HG03060 (cell line): ENCODE results near the gene AIRE.
"Not testable (repeated sequence)": the region's sequence is repeated elsewhere in the genome, so short reads cannot be mapped to it uniquely, and the experiment has no call there.

ENCODE experiments used
- ATAC-seq: cut with Tn5 transposase; IDR thresholded peaks from one replicate; pipeline ENCODE4 v1.9.1; 2021; ENCODE audit warnings: low read depth, moderate number of reproducible peaks; ENCODE audit not compliant: unreplicated experiment

Gene AIRE

DNA sequence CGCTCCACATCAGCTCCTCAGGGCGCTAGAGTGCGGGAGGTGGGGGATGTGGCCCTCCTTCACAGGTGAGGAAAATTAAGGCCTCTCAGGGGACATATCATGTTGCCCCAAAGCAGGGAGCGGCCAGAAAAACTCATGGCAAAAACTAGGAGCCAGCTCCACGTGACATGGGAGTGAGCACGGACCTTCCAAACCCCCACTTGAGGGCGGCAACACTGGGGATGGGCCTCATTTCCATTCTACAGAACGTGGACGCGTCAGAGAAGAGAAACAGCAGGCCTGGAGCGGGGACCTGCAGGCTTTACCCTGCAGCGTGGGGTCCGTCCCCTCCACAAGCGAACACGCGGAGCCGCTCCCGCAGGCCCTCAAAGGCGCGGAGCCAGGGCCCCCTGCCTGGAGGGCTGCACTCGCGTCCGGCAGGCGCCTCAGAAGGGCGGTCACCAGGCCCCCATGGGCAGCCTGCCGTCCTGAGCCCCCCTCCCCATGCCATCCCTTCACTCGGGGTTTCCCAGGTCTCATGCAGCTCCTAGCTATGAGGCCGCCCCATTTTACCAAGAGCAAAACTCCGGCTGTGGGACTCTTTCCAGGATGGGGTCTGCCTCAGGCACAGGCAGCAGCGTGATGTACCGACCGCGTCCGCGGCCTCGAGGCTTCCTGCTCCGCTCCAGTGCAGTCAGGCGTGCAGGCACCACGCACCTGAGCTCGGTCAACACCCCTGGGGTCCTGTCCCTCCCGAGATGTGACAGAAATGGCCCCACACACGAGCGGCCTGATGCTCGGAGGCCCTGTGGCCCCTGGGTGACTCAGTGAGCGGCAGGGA lies 48.0 kb downstream of the AIRE start:
- ATAC-seq, result no peak

DNA sequence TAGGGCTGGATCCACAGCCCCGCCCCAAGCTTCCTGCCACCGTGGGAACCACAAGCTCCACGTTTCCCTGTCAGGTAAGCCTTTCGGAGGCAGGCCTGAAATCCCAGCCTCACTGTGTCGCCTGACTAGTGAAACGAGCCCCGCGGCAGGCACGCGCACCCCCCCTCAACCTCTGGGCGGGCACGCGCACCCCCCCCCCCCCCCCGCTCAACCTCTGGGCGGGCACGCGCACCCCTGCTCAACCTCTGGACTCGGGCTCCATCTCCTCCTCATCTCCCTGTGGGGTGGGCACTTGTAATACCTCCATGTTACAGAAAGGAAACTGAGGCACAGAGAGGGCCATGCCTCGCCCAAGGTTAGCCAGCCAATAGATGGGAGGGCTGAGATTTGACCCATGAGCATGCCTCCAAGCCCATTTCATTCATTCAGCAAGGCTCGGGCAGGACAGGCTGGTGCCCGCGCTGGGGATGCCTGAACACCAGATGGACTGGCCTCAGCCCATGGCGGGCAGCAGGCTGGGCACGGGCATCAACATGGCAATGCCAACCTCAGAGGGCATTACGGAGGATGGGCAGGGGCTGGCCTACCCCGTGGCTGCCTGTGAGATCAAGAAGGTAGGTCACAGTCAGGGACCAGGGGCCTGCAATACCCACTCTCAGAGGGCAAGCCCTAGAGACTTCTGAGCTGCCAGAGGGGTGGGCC lies 48.8 kb downstream of the AIRE start:
- ATAC-seq, result no peak

DNA sequence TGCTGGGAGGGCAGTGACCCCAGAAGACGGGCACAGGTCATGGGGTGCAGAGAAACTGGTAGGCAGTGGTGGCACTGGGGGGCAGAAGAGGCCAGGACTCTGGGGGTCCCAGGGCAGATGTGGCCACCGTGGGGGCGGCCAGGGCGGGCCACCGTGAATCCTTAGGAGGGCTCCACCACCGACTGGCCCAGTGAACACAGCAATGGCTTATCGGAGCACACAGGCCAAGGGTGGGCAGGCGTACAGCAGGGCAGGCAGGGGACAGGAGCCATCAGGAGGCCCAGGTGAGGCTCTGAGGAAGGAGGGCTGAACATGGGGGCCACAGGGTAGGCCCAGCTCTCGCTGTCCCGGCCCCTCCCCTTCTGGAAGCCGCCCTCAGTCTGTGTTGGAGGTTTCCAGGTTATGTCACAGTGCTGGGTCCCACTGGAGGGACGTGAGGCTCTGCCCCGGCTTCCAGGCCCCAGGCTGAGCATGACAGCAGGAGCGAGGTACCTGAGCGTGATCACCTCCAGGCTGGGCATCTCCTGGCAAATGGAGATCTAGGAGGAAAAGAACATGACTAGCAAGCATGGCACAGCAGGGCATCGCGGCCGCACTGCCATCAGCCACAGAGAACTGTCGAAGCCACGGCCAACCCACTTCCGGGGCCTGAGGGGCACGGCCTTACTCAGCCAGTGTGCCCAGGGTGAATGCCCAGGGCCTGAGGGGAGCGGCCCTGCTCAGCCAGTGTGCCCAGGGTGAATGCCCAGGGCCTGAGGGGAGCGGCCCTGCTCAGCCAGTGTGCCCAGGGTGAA lies 49.8 kb downstream of the AIRE start:
- ATAC-seq, result no peak

DNA sequence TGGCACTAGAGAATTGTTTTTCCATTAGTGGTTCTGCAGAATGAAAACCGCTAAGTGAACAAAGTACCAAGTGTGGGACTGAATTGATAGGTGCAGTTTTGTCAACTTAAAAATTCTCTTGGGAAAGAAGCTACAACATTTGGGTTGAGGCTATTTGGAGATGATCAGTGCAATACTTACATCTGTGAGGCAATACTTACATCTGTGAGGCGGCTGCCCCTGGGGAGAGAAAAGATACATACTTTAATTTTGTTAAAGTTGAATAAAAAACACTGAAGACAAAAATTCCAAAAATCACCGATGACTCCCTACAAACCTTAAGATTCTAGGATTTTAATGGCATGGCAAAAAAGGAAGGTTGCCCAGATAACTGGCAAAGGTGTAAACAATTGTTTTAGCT lies 51.8 kb downstream of the AIRE start:
- no peak for ATAC-seq

DNA sequence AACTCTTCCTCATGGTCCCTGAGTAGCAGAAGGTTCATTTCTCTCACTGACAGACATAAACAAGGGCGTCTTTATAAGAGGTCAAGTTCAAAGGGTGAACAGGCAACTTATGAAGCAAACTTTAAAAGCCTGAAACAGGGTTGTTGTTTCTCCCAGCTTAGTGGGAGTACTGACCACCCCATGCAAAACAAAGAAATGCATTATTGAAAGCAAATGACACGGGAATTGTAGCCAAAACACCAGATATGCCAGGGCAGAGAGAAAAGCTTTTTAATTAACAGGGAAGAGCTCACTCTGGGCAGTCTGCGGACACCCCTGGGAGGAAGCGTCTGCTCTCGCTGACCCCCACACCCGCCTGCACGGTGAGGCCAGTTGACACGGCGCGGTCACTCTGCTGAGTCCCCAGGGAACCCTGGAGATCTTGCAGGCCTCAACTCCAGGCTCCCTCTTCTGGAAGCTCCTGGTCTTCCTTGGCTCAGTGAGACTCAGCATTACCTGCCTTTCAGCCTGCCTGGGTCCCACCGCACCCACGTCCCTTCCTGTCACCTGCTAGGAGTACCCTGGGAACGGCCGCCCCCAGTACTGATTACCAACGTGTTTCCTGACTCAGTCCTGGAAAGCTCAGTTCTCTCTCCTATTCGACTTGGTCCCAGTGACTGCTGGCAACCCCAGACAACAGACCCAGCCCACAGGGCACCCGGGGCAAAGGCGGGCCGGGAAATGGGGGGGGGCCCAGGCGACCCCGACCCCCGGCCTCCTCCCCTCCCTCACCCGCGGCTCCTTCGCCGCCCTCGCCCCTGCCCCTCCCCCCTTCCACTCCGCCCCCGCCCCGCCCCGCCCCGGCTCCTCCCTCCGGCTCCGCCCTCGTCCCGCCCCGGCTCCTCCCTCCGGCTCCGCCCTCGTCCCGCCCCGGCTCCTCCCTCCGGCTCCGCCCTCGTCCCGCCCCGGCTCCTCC lies 52.5 kb downstream of the AIRE start:
- no peak for ATAC-seq

DNA sequence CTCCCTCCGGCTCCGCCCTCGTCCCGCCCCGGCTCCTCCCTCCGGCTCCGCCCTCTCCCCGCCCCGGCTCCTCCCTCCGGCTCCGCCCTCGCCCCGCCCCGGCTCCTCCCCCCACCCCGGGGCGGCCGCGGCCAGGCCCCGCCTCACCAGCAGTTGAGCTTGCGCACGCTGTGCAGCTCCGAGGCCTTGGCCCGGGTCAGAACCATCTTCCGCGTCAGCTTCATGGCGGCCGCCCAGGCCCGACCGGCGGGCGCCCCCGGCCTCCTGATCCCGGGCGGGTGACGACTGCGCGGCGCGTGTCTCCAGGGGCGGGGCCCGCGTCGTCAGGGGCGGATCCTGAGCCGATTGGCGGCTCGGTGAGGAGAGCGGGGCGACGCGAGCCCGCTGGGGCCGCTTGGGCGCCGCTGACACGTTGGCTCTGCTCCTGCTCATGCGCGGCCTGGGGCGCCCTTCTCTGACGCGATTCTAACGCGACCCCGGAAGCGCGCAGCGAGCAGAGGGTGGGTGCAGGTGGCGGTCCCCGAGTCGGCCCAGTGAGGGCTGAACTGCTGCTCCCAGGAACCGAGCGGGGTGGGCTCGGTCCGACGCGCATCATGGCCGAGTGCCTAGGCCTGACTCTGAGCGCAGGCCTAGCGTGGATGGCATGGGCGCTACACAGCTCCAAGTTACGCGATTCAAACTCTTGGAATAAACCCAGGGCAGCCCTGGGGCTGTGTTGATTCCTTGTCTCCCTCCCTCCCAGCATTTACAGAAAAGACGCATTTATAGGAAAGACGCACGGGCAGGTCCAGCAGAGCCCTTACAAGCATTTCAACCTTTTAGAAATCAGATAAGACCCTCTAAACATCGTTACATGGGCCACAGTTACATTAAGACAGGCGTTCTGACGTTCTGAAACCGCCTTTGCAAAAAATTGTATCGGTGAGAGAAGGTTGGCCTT lies 53.6 kb downstream of the AIRE start, which contains the start of gene CFAP410:
CFAP410 (minus strand) TSS at position 420 of the 940 bp plus-strand sequence; CDS start at position 224, 196 bp downstream.
- ATAC-seq, result peak; percentile 82

DNA sequence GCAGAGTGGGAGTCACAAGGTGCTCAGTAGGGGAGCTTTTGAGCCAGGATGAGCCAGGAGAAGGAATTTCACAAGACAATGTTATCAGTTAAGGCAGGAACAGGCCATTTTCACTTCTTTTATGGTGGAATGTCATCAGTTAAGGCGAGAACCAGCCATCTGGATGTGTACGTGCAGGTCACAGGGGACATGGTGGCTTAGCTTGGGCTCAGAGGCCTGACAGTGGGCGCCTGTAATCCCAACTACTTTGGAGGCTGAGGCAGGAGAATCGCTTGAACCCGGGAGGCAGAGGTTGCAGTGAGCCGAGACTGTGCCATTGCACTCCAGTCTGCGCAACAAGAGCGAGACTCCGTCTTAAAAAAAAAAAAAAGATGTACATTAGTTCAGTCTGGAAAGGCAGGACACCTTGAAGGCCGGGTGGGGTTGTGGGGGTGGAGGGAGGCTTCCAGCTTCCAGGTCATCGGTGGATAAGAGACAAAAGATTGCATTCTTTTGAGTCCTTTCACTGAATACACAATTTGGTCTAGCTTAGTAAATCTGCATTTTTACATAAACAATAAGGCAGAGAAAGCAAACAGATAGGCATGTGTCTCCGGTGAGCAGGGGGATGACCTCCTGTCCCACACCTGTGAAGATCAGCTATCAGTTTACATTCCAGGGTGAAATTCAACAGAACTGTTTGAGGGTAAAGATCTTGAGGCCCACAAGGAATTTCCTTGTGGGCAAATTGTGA lies 56.2 kb downstream of the AIRE start:
- not testable (repeated sequence) for ATAC-seq

DNA sequence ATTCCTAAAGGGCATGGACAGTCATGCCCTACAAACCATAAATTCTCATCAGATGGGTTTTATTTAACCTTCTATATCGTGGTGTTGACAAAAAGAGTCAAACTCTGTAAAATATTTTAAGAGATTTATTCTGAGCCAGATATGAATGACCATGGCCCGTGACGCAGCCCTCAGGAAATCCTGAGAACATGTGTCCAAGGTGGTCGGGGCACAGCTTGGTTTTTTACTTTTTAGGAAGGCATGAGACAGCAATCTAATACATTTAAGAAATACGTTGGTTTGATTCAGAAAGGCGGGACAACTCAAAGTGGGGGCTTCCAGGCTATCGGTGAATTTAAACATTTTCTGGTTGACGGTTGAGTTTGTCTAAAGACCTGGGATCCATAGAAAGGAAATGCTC lies 57.3 kb downstream of the AIRE start:
- ATAC-seq, result not testable (repeated sequence)

DNA sequence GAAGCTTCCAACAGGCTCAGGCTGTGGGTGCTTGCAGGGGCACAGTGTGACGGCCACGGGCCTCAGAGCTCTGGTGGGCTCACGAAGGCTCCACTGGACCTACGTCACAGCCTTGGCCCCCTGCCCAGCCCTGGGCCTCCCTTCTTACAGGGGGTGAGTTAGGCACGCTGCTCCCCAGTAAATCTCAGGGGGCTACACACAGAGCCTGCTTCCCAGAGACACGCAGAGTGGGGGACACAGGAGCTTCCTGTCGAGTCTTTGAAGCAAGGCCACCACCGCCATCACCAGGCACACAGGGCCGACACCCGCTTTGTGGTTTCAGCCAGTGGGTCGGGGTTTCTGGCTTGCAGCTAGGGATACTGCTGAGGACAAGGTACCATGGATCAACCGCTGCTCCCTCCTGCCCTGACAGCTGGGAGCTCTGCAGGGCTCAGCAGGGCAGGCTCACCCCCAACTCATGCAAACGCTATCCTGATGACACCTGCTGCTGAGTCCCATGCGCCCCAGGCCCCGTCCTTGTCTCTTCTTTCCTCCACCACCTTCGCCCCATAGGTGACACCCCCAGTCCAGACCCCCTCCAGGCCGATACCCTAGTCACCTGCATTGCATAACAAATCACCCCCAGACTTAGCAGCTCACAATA lies 59.0 kb downstream of the AIRE start:
- no peak for ATAC-seq

DNA sequence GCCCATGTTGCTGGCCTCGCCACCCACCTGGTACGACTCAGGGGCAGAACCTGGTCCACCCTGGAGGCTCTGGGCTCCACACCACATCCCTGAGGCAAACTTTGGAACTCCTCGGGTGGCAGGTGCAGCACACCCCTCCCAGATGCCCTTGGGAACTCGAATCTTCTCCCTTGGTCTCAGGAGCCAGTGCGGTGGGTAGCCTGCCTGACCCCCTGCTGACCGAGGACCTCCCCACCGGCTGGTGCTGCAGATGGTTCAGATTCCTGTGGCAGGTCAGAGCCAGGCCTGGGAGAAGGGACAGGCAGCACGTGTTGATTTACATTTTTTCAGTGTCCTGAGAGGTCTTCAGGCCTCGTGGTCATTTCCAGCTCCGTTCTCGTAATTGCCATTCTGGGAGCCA lies 59.8 kb downstream of the AIRE start:
- ATAC-seq, result no peak

DNA sequence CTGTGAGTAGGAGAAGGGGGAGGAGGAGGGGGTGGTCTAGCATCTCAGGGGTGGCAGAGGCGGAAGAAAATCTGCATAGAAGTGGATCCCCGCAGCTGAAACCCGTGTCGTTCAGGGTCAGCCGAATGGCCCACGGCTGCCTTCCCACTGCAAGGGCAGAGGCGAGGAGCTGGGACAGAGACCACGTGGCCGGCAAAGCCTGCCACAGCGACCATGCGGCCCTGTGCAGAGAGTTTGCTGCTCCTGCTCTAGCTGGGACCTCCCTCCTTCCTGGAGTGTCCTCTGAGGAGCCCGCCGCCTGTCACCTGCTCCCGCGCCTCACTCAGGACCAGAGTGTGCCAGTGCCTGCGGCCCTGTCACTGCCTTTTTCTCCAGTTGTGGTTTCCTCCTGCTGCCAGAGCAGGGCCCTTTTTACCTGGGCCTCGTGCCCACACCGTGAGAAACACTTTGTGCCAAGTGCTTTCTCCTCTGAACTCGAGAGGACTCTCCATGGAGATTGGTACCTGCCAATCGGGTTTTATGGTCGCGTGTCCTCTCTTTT lies 62.3 kb downstream of the AIRE start:
- ATAC-seq, result no peak
